Cerebellar nuclear complex (tissue), 1 donor: ENCODE data around the gene KRTAP9-8.
"Not testable (repeated sequence)": the region's sequence is repeated elsewhere in the genome, so short reads cannot be mapped to it uniquely, and the experiment has no call there.

Source experiments
- DNase-seq, 2 experiments: peaks; one replicate each; lab custom pipeline; 2025; lab: John Stamatoyannopoulos, UW

The KRTAP9-8 gene

GRCh38 chr17:41255381-41256290 lies 17.8 kb downstream of the KRTAP9-8 start, which contains the start of gene KRTAP9-9:
Gene KRTAP9-9 (plus strand): TSS chr17:41255384.
- not testable (repeated sequence) for DNase-seq

GRCh38 chr17:41256291-41256685 lies 18.5 kb downstream of the KRTAP9-8 start:
- no peak for DNase-seq

GRCh38 chr17:41258406-41258805 lies 20.6 kb downstream of the KRTAP9-8 start:
- no peak for DNase-seq

GRCh38 chr17:41263212-41263611 lies 25.4 kb downstream of the KRTAP9-8 start:
- DNase-seq = no peak

- DNase-seq = no peak
These were observed 26.8 kb downstream of the KRTAP9-8 start for GRCh38 chr17:41264599-41264998.

GRCh38 chr17:41265078-41265477 lies 27.3 kb downstream of the KRTAP9-8 start, which contains the start of gene KRTAP9-6:
Gene KRTAP9-6 (plus strand): TSS chr17:41265378. CDS start chr17:41265378, 0 bp downstream.
- DNase-seq = no peak

GRCh38 chr17:41267711-41268110 lies 29.9 kb downstream of the KRTAP9-8 start:
- no peak for DNase-seq

GRCh38 chr17:41271323-41271722 lies 33.5 kb downstream of the KRTAP9-8 start:
- DNase-seq = not testable (repeated sequence)

- no peak for DNase-seq
These were observed 34.1 kb downstream of the KRTAP9-8 start for GRCh38 chr17:41271858-41272257.

GRCh38 chr17:41275648-41276190 lies 37.9 kb downstream of the KRTAP9-8 start, which contains the start of gene KRTAP9-7:
Gene KRTAP9-7 (plus strand): TSS chr17:41275698. CDS start chr17:41275698, 0 bp downstream.
- not testable (repeated sequence) for DNase-seq

- no peak for DNase-seq
These were observed 40.6 kb downstream of the KRTAP9-8 start for GRCh38 chr17:41278176-41278955.

GRCh38 chr17:41284043-41284442 lies 46.2 kb downstream of the KRTAP9-8 start:
- no peak for DNase-seq

- DNase-seq = no peak
These were observed 46.7 kb downstream of the KRTAP9-8 start for GRCh38 chr17:41284546-41284945.

- DNase-seq = no peak
These were observed 49.3 kb downstream of the KRTAP9-8 start for GRCh38 chr17:41287050-41287449.
